DOHH2 (cell line): Measurements from ENCODE around the gene TTC23L.

ENCODE experiments used
- H3F3A ChIP-seq: fragments of 200-600 bp; sonication (generic), shearing (Covaris generic); 2 replicates; pipeline ENCODE4 v1.6.0; 2016; ENCODE audit warnings: antibody characterized with exemption, mild to moderate bottlenecking; ENCODE audit not compliant: control insufficient read depth, insufficient read depth
- H3K27ac ChIP-seq: fragments of 200-600 bp; sonication (generic); 2 replicates; pipeline ENCODE4 v1.5.1; 2014; ENCODE audit warnings: low read depth, mild to moderate bottlenecking, low read length, moderate library complexity
- H3K27me3 ChIP-seq: fragments of 200-600 bp; sonication (generic); 2 replicates; pipeline ENCODE4 v1.6.1; 2014; ENCODE audit warnings: mild to moderate bottlenecking, low read length, mixed read lengths; ENCODE audit not compliant: control insufficient read depth
- H3K36me3 ChIP-seq: fragments of 200-600 bp; sonication (generic); 2 replicates; pipeline ENCODE4 v1.6.1; 2014; ENCODE audit warnings: mild to moderate bottlenecking, low read length, moderate library complexity, mixed read lengths; ENCODE audit not compliant: control insufficient read depth
- H3K4me1 ChIP-seq: fragments of 200-600 bp; sonication (generic); 2 replicates; pipeline ENCODE4 v1.6.1; 2014; ENCODE audit warnings: mild to moderate bottlenecking, low read length, mixed read lengths; ENCODE audit not compliant: control insufficient read depth
- H3K4me2 ChIP-seq: fragments of 200-600 bp; sonication (generic); 2 replicates; pipeline ENCODE4 v1.6.0; 2014; ENCODE audit warnings: mild to moderate bottlenecking, low read length, moderate library complexity
- H3K4me3 ChIP-seq: fragments of 200-600 bp; sonication (generic); 2 replicates; pipeline ENCODE4 v1.5.1; 2014; ENCODE audit warnings: mild to moderate bottlenecking, low read length, mixed read lengths
- H3K79me2 ChIP-seq: fragments of 200-600 bp; sonication (generic); 2 replicates; pipeline ENCODE4 v1.6.1; 2014; ENCODE audit warnings: mild to moderate bottlenecking, low read length, mixed read lengths; ENCODE audit not compliant: control insufficient read depth
- H3K9me2 ChIP-seq: fragments of 200-600 bp; sonication (generic); replicated peaks from 2 replicates; pipeline ENCODE4 v1.6.1; 2014; ENCODE audit warnings: mild to moderate bottlenecking, low read length, mixed read lengths; ENCODE audit not compliant: control insufficient read depth
- H3K9me3 ChIP-seq: fragments of 200-600 bp; sonication (generic); 2 replicates; pipeline ENCODE4 v1.6.1; 2014; ENCODE audit warnings: antibody characterized with exemption, low read length, mixed read lengths; ENCODE audit not compliant: control insufficient read depth, insufficient read depth
- H4K20me1 ChIP-seq: fragments of 200-600 bp; sonication (generic); 2 replicates; pipeline ENCODE4 v1.6.0; 2014; ENCODE audit warnings: low read depth, mild to moderate bottlenecking, antibody characterized with exemption, low read length, moderate library complexity; ENCODE audit not compliant: control insufficient read depth, insufficient read depth
- EZH2phosphoT487 ChIP-seq: fragments of 200-600 bp; sonication (generic); IDR thresholded peaks from 2 replicates; pipeline ENCODE4 v1.6.1; 2017; ENCODE audit warnings: borderline replicate concordance, mild to moderate bottlenecking, antibody characterized with exemption, low read length, moderate library complexity, mixed read lengths
- TF ChIP-seq, protein P1 (sequence below): fragments of 200-600 bp; sonication (generic); IDR thresholded peaks from one replicate; pipeline ENCODE4 v1.5.1; 2014; ENCODE audit warnings: antibody characterized with exemption, mild to moderate bottlenecking, low read depth, low read length; ENCODE audit not compliant: poor library complexity, severe bottlenecking

The TTC23L gene

DNA sequence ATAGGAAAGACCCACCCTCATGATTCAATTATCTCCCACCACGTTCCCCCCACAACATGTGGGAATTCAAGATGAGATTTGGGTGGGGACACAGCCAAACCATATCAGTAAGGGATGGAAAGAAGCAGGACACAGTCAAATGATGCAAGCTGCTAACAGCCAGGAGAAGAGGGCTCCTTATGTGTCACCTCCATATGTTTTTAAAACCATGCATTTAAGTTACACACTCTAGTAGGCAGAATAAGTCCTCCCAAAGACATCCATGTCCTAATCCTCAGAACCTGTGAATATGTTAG is 4.2 kb upstream of the TTC23L start:
- Histone ChIP-seq H3K79me2 (no peaks in the 10 kb centered on the region), H3K4me3 (no peak overlapping the region), H3K27me3 (peaks cover 3% of the 10 kb centered on the region; the same call in 1 of the 2 replicates), H3K36me3 (no peaks in the 10 kb centered on the region), H4K20me1 (no peaks in the 10 kb centered on the region), H3K4me1 (peaks cover 9% of the 10 kb centered on the region), H3K9me3 (no peaks in the 10 kb centered on the region), H3K4me2 (no peak overlapping the region), H3K9me2 (no peaks in the 10 kb centered on the region), H3K27ac (no peak overlapping the region), H3F3A (no peaks in the 10 kb centered on the region)
- no peak for TF ChIP-seq EZH2phosphoT487
- TF ChIP-seq, protein P1, sequence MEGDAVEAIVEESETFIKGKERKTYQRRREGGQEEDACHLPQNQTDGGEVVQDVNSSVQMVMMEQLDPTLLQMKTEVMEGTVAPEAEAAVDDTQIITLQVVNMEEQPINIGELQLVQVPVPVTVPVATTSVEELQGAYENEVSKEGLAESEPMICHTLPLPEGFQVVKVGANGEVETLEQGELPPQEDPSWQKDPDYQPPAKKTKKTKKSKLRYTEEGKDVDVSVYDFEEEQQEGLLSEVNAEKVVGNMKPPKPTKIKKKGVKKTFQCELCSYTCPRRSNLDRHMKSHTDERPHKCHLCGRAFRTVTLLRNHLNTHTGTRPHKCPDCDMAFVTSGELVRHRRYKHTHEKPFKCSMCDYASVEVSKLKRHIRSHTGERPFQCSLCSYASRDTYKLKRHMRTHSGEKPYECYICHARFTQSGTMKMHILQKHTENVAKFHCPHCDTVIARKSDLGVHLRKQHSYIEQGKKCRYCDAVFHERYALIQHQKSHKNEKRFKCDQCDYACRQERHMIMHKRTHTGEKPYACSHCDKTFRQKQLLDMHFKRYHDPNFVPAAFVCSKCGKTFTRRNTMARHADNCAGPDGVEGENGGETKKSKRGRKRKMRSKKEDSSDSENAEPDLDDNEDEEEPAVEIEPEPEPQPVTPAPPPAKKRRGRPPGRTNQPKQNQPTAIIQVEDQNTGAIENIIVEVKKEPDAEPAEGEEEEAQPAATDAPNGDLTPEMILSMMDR, result no peak

DNA sequence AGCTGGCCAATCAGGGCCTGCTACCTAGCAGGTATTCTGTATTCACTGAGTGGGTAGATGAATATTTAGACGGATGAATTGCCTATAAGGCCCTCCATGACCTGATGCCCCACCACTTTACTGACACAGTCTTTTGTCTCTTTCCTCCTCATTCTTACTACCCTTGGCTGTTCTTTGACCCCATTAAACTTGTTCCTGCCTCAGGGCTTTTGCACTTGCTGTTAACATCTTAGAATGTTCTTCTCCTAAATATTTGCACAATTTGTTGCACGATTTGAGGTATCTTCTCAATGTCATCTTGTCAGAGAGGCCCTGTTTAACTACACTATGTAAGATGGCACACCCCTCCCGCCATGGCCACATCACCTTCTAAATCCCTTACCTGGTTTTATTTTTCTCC is 3.3 kb upstream of the TTC23L start:
- H3K27ac ChIP-seq, result no peak overlapping the region
- TF ChIP-seq EZH2phosphoT487, result no peak
- TF ChIP-seq, protein P1, result no peak
- peaks cover 9% of the 10 kb centered on the region for H3K4me1 ChIP-seq
- H3K27me3 ChIP-seq, result peaks cover 3% of the 10 kb centered on the region; the same call in 1 of the 2 replicates
- no peak overlapping the region for H3K4me3 ChIP-seq
- no peaks in the 10 kb centered on the region for H3K9me2 ChIP-seq
- H3K36me3 ChIP-seq, result no peaks in the 10 kb centered on the region
- no peaks in the 10 kb centered on the region for H3K9me3 ChIP-seq
- H4K20me1 ChIP-seq, result no peaks in the 10 kb centered on the region
- H3F3A ChIP-seq, result no peaks in the 10 kb centered on the region
- no peak overlapping the region for H3K4me2 ChIP-seq
- no peaks in the 10 kb centered on the region for H3K79me2 ChIP-seq

DNA sequence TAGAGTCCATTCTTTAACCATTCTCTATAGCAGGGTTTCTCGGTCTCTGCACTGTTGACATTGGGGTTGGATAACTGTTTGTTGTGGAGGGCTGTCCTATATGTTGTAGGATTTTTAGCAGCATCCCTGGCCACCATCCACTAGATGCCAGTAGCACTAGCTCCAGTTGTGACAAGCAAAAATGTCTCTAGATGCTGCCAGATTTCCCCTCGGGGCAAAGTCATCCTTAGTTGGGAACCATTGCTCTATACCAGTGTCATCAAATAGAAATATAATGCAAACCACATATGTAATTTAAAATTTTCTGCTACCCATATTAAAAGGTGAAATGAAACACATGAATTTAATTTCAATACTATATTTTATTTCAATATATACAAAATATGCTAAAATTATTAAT is 2.9 kb downstream of the TTC23L start:
- Histone ChIP-seq H3K4me3 (no peak overlapping the region), H3F3A (no peaks in the 10 kb centered on the region), H3K27me3 (no peaks in the 10 kb centered on the region), H3K4me2 (no peak overlapping the region), H3K27ac (no peak overlapping the region), H3K4me1 (peaks cover 9% of the 10 kb centered on the region), H3K9me3 (no peaks in the 10 kb centered on the region), H3K79me2 (no peaks in the 10 kb centered on the region), H4K20me1 (no peaks in the 10 kb centered on the region), H3K9me2 (no peaks in the 10 kb centered on the region), H3K36me3 (no peaks in the 10 kb centered on the region)
- TF ChIP-seq, protein P1, result no peak
- no peak for TF ChIP-seq EZH2phosphoT487

DNA sequence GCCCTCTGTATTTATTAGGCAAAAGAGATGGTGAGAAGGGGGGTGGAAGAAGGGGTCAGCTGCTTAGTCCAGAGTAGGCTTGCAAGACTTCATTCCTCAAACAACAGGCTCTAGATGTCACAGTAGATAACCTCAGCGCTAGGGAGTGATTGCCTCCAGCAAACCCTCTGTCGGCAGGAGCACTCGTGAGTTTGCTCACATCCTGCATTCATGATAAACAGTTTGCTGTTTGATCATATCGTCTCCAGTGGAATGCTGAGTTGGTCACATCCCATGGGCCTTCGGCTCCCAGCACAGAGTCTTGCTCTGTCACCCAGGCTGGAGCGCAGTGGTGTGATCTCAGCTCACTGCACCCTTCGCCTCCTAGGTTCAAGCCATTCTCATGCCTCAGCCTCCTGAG is 3.6 kb downstream of the TTC23L start:
- no peak overlapping the region for H3K27ac ChIP-seq
- H3K9me2 ChIP-seq, result no peaks in the 10 kb centered on the region
- no peaks in the 10 kb centered on the region for H3K36me3 ChIP-seq
- H3K4me3 ChIP-seq, result no peak overlapping the region
- H3K79me2 ChIP-seq, result no peaks in the 10 kb centered on the region
- no peaks in the 10 kb centered on the region for H3F3A ChIP-seq
- TF ChIP-seq, protein P1, result no peak
- TF ChIP-seq EZH2phosphoT487, result no peak
- no peaks in the 10 kb centered on the region for H4K20me1 ChIP-seq
- no peaks in the 10 kb centered on the region for H3K27me3 ChIP-seq
- peaks cover 9% of the 10 kb centered on the region for H3K4me1 ChIP-seq
- H3K9me3 ChIP-seq, result no peaks in the 10 kb centered on the region
- H3K4me2 ChIP-seq, result no peak overlapping the region
